ENCODE data around the gene RNPEP.
"Not testable (repeated sequence)": the region's sequence is repeated elsewhere in the genome, so short reads cannot be mapped to it uniquely, and the experiment has no call there.

RNPEP gene

DNA sequence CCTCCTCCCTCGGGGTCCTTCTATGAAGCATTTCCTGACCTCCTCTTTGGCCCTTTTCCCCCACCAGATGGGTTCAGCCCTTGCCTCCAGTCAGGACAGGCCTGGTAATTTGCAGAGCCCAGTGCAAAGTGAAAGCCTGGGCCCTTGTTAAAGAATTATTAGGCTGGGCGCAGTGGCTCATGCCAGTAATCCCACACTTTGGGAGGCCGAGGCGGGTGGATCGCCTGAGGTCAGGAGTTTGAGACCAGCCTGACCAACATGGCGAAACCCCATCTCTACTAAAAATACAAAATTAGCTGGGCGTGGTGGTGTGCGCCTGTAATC, 36.7 kb downstream of the RNPEP start:
- not testable (repeated sequence) for H3K4me3 ChIP-seq
- H3K27ac ChIP-seq: peak overlapping the region in 5 of 21 experiments; percentile 3 to 71 (median 36)

- Histone ChIP-seq H3K4me3 (no peak overlapping the region), H3K27ac (peak overlapping the region in 5 of 21 experiments; percentile 13 to 57 (median 20))
Observed at GRCh38 chr1:202023001-202023433, 40.6 kb downstream of the RNPEP start.

DNA sequence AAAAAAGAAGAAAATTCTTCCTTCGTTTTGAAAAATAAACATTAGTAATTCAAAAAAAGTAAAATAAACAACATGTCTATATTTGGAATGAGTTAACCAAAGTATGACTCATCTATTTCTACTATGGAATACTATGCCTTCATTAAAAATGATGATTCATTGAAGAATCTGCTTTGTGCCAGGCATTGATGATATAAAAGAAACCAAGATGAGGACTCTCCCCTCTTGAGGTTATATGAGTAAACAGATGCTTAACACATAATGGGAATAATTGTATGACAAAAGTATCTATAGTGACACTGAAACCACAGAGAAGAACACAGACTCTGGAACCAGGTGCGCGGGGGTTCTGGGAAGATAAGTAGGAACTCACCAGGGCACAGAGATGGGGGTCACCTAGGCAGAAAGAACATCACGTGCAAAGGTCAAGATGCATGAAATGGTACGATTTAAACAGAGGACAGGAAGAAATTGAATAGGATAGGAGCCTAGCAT, 46.8 kb downstream of the RNPEP start:
- Histone ChIP-seq H3K27ac (peak overlapping the region in 1 of 21 experiments; percentile 55), H3K4me3 (no peak overlapping the region)

DNA sequence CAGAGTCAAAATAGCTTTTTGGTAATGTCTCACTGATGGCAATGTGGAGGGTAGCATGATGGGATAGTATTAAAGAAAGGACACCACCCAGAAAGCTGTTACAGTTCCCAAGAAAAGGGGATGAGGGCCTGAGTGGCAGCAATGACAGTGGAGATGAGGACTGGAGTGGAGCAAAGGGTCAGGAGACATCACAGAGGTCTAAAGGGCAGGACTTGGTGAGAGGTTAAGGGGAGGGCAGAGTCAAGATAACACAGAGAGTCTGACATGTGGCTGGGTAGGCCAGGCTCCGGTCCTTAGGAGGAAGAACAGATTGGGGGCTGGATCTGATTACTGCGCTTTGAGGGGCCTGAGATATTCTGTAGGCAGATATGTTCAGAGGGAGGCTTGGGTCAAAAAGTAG, 47.3 kb downstream of the RNPEP start:
- peak overlapping the region in 3 of 21 experiments; percentile 1 to 55 (median 51) for H3K27ac ChIP-seq
- H3K4me3 ChIP-seq: no peak overlapping the region

GRCh38 chr1:202031796-202032195, 49.3 kb downstream of the RNPEP start:
- no peak overlapping the region for H3K27ac ChIP-seq

GRCh38 chr1:202034149-202034682, 51.8 kb downstream of the RNPEP start:
- H3K27ac ChIP-seq: peak overlapping the region in 14 of 21 experiments; percentile 12 to 81 (median 47)
- H3K4me3 ChIP-seq: no peak overlapping the region

More at GRCh38 chr1:202031796-202032195, 49.3 kb downstream of the RNPEP start:
- no peak overlapping the region for H3K4me3 ChIP-seq

DNA sequence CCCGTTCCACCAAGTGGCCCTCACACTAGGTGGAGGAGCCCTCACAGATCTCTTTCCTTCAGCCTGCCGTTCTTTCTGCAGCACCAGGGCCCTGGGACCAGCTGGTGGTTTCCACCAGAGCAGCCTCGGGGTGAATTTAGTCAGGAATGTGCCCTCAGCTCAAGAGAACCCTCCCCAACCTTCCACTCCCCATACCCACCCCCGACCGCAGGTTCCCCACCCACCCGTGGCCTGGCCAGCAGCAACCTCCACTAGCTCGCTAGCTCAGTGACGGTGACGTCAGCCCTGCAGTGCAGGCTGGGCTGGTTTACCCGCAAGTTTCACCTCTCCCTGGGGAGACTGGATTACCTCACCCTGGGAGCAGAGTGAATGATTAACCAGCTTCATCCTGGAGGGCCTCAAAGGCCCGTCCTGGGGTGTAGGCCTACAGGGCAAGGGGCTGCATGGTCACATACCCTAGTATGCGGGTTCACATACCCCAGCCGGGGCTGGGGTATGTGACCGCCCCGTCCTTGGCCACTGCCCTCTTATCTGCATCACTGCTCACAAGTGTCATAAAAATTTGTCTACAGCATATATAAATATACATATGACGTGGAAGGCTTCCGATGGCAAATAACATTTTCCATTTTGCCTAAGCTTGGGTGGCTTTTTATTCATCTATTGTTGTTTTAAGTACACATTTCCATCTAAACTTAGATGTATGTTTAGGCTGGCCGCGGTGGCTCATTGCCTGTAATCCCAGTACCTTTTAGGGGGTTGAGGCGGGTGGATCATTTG, 52.4 kb downstream of the RNPEP start:
- no peak overlapping the region for H3K4me3 ChIP-seq
- H3K27ac ChIP-seq: peak overlapping the region in 14 of 21 experiments; percentile 16 to 81 (median 54)

DNA sequence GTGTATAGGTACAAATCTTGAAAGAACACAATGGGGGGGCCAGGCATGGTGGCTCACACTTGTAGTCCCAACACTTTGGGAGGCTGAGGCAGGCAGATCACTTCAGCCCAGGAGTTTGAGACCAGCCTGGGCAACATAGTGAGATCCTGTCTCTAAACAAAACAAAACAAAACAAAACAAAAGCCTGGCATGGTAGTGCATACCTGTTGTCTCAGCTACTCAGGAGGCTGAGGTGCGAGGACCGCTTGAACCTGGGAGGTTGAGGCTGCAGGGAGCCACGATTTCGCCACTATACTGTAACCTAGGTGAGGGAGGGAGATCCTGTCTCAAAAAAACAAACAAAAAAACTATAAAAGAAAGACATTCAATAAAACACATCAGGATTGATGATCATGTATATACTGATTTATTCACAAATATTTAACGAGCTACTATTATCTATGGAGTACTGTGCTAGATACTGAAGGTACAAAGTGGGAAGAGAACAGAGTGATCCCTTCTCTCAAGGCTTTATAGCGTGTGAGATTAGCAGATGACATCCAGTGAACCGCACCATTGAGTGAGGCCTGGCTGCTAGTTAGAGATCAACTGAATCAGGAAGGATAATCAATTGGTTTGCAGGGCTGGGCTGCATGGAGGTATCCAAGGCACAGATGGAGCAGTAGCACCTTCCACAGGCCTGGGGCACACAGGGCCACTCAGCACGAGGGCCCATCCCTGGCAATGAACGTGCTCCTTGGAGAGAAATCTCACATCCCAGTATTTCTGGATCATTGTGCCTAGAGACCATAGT, 54.3 kb downstream of the RNPEP start:
- H3K27ac ChIP-seq: no peak overlapping the region
- no peak overlapping the region for H3K4me3 ChIP-seq

DNA sequence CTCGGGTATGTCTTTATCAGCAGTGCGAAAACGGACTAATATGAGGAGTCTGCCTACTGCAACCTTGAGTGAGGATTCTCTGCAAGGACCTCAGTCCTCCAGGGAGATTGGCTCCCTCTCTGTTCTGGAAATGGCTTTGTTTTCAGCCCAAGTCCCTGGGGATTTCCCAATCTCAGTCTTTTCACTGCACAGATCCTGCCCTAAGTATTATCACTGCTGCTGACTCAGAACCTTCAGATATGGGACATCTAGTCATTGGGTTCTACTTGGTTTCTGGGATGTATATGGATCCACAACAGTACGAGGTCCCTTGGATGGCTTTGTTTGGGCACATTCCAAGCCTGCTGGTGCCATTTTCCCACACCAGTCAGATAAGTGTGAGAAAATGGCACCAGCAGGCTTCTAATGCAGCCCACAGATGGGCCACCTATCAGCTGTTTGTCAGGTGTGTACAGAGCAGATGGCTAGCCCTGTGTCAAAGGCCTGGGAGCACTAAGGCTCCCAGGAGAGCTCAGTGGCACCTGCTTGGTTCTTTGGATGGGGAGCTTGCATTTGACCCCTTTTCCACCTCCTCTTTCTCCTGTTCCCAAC, 55.4 kb downstream of the RNPEP start:
- H3K27ac ChIP-seq: no peak overlapping the region
- no peak overlapping the region for H3K4me3 ChIP-seq

- H3K4me3 ChIP-seq: no peak overlapping the region
- H3K27ac ChIP-seq: no peak overlapping the region
Observed at GRCh38 chr1:202038688-202039346, 56.4 kb downstream of the RNPEP start.

- Histone ChIP-seq H3K4me3 (no peak overlapping the region), H3K27ac (peak overlapping the region in 5 of 21 experiments; percentile 25 to 57 (median 37))
Observed at GRCh38 chr1:202045705-202046104, 63.3 kb downstream of the RNPEP start.

DNA sequence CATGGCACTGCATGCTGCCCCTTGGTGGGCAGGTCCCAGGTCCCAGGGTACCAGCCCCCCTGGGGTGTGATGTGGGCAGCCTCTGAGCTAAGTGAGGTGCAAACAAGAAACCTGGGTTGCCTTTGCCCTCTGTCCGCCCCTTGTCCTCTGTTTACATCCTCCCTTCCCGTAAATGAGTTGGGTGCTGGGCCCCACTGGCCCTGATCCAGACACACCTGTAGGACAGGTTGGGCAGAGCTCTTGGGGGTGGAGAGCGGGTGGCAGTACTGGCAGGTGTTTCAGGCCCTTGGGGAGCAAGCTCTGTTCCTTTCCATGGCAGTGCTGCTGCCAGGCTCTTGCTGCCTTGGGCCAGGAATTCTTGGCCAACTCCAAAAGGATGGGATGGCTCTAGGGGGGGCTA, 63.8 kb downstream of the RNPEP start:
- Histone ChIP-seq H3K4me3 (no peak overlapping the region), H3K27ac (peak overlapping the region in 8 of 21 experiments; percentile 6 to 75 (median 52))

- no peak overlapping the region for H3K4me3 ChIP-seq
Observed at GRCh38 chr1:202046748-202047708, 64.6 kb downstream of the RNPEP start.

GRCh38 chr1:202047977-202048376, 65.5 kb downstream of the RNPEP start:
- no peak overlapping the region for H3K4me3 ChIP-seq
- peak overlapping the region in 1 of 21 experiments; percentile 55 for H3K27ac ChIP-seq

More at GRCh38 chr1:202046748-202047708, 64.6 kb downstream of the RNPEP start:
- H3K27ac ChIP-seq: peak overlapping the region in 10 of 21 experiments; percentile 6 to 75 (median 49)

DNA sequence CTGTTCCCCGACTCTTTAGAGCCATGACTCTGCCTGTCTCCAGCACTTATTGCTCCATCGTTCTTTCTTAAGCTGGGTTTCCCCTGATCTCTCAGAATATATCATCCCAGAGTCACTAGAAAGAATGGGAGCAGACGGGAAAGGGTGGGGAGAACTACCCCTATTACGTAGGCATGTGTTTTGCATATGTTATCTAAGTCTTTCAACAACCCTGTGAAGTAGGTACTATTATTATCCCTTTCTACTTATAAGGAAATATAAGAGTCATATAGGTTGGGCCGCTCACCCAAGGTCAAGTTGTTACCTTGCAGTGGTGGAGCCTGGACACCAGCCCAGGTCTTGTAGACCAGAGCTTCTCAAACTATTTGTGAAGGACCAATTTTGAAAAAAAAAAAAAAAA, 66.7 kb downstream of the RNPEP start:
- Histone ChIP-seq H3K4me3 (no peak overlapping the region), H3K27ac (peak overlapping the region in 5 of 21 experiments; percentile 7 to 63 (median 42))

DNA sequence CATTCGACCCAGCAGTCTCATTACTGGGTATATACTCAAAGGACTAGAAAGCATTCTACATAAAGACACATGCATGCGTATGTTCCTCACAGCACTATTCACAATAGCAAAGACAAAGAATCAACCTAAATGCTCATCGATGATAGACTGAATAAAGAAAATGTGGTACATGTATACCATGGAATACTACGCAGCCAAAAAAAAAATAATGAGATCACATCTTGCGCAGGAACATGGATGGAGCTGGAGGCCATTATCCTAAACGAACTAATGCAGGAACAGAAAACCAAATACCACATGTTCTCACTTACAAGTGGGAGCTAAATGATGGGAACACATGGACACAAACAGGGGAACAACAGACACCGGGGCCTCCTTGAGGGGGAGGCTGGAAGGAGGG, 71.6 kb downstream of the RNPEP start:
- H3K4me3 ChIP-seq: no peak overlapping the region
- H3K27ac ChIP-seq: no peak overlapping the region

DNA sequence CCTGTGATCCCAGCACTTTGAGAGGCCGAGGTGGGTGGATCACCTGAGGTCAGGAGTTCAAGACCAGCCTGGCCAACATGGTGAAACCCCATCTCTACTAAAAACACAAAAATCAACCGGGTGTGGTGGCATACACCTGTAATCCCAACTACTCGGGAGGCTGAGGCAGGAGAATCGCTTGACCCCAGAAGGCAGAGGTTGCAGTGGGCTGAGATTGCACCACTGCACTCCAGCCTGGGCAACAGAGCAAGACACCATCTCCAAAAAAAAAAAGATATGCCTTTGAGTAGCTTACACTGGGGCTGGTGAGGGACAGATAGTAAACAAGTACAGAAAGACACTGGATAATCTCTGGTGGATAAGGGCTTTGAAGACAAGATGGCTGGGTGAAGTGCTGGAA, 72.2 kb downstream of the RNPEP start:
- H3K4me3 ChIP-seq, H3K27ac ChIP-seq: not testable (repeated sequence)
